Measurements from ENCODE around the gene CFDP1.

Gene CFDP1

DNA sequence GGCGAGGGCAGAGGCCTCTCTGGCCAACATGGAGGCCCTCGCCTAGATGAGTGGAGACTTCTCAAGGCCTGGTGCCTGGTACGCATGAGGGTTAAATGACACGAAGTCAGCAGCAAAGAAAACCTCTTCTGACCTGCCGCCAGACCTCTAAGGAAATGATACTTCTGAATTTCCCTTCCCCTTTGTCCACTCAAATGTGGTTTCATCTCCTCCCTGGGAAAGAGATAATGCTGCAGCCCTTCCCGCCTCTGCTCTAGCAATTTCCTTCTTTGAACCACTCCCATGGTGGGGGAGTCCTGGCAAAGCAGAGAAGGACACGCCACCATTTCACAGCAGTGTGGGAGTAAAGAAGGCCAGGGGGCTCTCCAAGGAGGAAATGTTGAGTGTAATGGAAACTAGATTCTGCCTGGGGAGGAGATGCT lies 116.2 kb downstream of the CFDP1 start:
- no peak for DNase-seq

DNA sequence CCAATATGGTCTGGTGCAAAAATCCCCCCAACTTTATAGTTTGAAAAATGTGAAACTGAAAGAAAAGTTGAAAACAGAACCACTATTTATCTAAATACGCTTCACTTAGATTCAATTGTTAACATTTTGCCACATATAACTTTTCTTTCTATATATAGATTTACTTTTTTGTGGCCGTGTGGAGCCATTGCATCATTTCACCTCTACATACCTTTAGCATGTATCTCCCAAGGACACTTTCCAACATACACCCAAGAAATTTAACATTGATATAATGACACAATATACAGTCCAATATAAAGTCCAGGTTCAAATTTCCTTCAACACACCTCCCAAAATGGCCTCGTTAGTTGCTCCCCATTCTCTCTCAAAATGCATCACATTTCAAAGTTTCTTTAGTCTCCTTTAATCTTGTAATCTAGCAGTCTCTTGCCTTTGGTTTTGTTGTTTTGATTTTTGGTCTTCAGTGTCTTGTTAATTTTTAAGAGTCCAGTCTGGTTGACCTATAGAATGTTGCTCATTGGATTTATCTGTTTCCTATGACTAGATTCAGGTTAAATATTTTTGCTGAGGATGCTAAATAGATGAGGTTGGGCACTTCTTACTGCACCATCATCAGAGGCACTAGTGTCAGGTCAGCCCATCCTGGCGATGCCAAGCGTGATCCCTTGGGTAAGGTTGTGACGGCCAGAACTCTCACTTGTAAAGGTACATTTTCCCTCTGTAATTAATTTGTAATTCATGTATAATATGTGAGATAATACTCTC lies 117.6 kb downstream of the CFDP1 start:
- DNase-seq = no peak

DNA sequence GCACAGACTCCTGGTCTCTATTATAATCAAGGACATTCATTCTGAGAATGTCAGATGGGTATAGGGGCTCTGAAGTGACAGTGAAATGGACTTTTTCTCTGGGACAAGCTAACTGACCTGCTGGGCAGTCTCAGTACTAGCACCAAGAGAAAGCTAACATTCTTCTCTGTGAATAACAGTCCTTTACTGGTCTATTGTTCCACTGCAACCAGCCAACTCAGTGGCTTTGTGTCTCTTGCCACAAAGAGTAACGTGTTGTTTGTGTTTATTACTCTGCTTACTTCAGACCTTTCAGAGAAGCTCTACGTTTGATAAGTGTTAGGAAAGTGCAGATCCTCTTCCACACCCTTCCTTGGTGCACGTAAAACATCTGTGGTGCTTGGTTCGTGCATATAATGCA lies 120.4 kb downstream of the CFDP1 start:
- no peak for DNase-seq

DNA sequence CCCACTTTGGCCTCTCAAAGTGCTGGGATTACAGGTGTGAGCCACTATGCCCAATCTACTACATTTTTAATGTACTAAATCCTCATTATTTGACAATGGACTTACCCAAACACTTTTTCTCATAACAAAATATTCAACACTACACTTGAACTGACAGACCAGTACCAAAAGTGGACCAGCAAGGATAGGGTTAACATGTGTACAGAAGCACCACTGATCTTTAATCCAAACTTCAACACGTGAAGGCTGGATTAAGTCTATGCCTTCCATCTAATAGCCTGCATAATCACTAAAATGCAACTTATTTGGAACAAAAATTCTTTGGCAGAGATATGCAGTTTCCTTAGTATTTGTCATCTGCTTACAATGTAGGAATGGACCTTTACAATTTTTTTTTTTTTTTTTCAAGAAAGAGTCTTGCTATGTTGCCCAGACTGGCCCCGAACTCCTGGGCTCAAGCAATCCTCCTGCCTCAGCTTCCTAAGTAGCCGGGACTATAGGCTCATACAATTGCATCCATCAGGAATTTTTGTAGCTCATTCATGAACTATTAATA lies 121.8 kb downstream of the CFDP1 start:
- DNase-seq = no peak

DNA sequence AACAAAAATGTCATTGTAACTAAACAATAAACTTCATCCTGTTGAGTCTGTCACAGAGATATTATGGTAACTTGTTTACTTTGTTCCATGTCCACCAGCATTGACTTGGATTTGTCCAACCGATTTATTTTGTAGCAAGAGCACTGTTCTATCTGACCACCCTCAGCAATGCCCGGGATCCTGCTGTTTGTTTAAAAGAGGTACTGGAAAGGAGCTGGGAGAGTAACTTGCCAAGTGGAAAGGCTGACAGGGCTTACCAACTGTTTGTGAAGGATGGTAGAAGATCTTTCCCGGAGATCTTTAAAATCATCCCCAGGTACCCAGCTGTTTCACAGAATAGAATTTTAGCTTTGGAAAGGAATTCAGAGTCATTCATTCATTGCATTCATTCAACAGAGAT lies 122.8 kb downstream of the CFDP1 start:
- DNase-seq = no peak

DNA sequence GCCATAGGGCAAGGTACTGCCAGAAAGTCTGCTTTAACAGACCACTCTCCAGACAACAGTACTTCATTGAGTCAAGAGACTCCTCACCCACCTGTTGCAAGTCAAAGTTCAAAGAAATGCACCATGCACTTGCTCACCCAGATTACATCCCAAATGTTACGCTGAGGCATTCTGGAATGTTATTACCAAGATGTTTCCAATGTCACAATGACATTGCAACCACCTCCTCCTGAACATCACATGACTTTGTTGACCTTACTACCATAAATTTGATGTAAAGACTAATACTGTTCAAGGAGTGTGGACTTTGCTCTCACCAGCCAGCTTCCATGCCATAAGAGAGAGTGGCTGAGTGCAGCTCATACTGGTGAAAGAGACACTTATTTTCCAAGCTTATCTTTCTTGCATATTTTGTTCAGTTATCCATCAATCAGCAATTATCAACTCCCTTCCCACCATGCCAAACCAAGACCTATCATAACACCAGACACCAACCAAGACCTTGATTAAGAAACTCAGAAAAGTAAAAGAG lies 123.3 kb downstream of the CFDP1 start:
- DNase-seq = no peak

DNA sequence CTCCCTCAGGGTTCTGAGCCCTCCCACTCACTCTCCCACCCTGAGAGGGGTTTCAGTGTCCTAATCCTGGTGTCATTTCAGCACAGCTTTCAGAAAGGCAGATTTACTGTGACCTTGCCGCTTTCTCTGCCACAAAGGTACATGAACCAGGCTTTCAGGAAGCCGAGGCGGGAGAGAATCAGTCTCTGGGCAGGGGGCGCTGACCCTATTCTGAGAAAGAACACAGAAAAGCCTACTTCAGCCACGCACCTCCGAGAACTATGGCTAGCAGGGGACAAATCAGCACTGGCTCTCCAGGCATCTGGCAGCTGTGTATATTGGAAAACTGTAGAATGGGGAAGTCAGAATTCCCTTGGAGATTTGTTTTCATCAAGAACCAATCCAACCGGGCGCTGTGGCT lies 124.1 kb downstream of the CFDP1 start:
- DNase-seq = no peak

DNA sequence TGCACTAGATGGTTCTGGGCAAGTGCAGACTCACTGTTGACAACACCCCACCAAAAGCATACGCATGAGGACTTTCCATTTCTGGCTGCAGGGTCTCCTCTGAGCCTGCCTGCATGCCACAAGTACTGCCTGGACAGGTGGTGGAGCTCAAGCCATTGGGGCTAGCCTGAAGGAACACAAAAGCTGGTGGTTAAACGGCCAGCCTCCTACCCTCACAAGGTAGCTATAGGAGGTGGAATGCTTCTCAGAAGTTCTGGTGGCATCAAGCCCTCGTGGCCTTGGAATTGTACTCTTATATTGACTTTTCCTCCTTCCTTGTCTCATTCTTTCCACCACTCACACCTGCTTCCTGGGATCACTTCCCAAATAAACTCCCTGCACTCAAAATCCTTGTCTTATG lies 125.3 kb downstream of the CFDP1 start:
- DNase-seq = no peak

DNA sequence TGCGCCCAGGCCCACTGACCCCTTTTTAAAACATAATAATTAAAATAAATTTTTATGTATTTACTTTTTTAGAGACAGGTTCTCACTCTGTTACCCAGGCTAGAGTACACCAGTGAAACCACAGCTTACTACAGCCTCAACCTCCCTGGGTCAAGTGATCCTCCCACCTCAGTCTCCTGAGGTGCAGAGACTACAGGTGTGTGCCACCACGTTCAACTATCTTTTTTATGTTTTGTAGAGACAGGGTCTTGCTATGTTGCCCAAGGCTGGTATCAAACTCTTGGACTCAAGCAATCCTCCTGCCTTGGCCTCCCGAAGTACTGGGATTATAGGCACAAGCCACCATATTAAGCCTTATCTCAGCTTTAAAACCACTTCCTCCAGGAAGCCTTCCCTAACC lies 125.8 kb downstream of the CFDP1 start:
- DNase-seq = no peak

DNA sequence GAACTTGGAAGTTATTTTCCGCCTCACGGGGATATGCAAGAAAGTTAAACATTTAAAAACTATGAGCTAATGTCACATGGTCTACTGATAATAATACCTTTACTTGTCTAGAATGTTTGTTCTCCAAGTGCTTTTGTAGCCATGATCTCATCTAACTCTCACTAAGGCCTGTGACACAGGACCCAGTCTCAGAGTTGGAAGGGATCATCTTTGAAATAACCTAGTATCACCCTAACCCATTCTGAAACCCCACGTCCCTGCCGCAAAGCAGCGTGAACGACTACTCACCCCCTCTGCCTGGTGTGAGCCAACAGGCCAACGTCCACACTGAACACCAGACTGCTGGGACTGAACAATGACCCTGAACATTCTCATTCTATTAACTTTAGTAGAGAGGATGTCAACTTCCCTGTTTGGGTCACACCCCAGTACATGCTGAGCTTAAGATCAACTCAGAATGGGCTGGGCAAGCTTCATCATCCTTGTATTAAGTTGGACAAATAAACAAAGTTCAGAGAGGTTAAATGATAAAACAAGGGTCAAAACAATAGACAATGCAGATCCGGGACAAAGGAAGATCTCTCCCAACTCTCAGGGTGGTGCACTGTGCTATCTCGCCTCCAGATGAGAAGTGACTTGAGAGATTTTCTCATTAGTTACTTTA lies 127.1 kb downstream of the CFDP1 start:
- DNase-seq = no peak

DNA sequence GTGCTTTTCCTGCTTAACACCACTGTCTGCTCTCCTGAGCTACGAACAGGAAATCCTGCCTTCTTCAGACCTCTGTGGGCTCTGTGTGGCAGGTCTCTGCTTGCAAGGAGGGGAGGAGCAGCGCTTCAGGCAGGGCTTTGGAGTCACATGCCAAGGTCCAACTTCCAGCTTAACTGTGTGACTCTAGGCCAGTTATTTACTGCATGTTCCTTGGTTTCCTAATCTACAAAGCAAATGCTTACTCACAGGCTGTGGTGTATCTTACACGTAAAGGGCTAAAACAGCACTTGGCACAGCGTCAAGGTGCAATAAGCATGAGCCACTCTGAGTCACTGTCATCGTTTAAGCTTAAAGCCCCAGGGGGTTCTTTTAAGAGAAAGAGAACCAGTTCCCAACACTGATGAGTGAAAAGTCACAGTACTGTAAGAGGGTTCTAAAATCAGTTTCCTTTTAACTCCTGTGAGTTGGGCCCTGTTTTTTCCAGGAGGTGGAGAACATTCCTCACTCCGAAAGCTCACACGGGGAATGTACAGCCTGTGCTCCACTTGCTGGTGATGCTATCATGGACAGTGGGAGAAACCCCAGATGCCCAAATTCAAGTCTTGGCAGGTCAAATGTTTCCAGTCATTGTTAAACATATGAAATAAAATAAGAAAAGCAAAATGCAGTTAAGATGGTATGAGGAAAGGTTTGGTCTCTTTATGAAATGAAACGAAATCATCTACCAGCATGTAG lies 127.8 kb downstream of the CFDP1 start:
- peak; percentile 27 for DNase-seq

DNA sequence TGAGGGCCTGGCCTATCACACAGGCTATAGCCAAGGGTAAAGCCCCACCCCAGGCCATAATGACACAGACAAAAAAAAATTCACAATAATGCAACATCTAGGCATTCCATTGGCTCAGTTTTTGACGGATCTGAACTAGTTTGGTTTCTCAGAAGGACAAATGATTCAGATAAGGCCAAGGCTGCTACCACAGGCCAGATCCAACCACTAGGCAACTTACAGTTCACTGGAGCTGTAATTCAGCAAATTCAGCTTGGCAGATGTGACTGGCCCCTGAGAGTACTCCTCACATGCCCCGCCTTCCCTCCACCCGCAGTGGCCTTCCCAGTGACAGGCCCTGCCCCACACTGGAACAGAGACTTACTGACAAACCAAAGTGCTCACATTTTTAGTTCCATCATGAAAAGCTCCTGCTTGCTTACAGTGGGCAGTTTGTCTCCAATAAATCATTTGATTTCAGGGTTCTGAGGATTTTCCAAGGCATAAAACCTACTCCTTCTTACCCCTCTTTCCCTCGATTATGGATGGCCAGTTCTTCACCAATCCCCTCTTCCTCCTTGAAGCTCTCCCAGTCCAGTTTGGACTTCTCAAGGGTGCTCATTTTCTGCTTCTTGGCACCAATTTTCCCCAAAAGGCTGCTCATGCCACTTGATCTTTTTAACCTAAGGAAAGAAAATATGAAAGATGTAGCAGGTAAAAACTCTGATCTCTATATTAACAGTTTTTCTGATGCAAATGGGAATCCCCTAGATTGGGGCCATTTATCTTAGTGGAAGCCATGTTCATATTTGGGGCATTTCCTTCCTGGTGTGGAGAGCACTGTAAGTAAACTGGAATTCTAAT lies 128.6 kb downstream of the CFDP1 start:
- DNase-seq = no peak

DNA sequence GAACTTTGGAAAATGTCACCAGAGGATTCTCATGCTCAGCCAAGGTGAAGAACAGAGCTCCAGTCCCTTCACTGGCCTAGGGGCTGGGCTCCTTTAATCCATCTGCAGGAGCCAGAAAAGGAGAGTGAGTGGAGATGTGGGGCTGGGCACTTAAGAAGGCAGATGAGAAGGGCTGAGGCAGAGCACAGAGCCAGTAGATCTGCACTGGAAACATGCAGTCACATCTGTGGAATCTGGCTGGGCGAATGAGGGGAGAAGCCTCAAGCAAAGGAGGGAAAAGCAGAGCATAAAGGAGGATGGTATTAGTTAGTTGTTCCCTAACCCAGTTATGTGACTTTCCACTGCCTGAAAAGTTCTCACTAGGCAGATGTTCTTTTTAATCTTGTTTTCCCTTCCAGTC lies 131.5 kb downstream of the CFDP1 start:
- DNase-seq = no peak

DNA sequence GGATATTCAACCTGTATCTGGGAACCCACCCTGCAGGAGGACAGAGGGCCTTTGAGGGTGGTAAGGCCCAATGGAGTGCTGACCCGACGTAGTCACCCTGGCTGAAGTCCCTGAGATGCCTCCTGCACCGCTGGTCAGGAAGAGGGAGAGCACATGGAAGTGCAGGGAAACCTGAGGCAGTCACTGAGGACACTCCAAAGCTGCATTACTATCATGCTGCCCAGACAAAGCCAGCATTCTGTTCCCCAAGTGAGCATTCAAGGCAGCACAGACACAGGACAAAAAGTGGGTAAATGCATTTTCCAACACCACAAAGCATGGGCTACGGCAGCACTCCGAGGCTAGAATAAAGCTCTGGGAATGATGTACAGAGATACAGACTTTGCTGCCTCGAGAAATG lies 135.0 kb downstream of the CFDP1 start:
- no peak for DNase-seq

DNA sequence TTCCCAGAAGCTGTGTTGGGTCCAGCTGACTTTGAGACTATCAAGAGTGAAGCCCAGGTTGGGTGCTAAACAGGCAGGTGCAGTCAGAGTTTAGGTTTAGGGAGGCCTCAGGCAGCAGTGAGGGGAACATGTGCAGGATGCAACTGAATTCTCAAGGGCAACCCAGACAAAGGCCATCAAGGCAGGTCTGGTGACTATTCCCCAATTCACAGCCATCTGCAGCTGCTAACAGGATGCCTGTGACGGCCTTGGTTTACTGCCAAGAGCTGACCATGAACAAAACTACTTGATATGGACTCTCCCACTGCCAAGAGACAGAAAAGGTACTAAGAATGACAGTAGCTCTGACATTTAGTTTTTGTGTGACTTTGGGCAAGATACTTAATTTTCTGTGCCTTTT lies 136.7 kb downstream of the CFDP1 start:
- no peak for DNase-seq

DNA sequence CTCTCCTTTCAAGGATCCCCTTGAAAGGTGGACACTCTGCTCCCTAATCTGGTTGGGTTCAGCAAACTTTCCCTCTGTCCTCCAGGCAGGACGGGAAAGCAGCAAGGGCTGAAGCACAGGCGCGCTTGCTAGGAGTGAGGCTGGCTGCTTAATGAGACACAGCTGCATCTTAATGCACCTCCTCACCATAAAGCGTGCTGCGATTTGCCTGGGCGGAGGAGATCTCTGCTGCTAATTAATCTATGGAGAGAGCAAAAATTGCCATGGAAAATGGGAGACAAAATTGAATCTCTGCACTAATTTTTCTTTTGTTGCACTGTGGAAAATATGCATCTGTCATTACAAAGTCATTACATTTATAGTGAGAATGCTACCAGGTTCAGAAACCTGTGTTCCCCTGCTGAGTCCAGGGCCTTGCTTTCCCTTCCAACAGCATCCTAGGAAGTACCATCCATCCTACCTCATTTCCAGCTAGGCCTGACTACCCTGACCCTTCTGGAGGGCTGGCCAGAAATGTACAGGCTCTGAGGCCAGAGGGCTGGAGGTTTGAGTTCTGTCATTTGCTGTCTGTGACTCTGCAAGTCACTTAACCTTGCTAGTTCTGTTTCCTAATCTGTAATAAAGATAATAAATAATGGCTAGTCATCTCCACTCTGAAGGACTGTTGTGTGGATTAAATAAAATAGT lies 138.4 kb downstream of the CFDP1 start:
- DNase-seq = no peak

DNA sequence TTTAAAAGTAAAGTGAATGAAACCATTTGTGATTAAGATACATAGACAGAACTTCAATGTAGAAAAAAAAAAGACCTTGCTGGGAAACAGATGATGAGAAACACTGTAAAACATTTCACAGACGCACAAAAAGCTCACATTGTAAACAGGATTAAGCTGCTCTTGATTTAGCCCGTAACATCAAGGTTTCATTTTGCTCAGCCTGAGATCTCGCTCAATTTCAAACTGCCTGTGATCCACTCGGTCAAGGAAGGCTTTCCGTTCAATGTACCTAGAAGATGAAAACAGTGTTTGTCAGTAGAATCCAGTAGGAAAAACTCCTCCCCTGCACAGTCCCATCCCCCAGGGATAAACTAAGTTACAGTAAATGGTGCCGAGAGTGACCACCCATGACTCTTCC lies 139.5 kb downstream of the CFDP1 start:
- DNase-seq = no peak

DNA sequence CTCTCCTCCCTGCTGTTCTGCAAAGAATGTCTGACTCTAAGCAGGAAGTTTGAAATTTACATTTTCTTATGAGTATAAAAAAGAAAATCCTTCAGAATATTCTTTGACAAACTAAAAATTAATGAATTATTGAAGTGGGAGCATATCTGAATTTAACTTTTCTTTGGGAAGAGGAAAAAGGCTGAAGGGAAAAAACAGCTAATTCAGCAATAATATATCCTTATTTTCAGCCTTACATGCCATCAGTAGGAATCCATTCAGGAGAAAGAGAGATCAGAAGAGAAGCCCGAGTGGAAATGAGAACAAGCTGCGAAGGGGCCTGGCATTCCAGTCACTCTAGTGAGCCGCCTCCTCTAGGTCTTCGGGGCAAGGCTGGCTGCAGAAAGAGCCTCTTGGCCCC lies 140.1 kb downstream of the CFDP1 start:
- DNase-seq = no peak

DNA sequence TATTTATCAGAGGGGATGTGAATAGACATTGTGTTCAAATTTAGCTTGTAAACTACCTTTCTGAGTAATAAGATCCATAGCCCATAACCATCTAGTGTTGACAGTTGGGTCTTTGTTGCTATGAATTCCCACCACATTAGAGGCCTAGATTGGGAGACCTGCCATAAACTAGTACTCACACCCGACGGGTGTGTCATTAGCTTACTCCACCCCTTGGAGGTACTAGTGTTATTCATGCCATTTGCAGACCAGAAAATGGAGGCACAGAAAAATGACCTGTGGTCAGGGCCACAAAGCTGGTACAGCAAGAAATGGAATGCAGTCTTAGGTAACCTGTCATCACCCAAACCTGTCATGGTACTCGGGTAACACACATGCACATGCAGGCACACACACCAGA lies 140.6 kb downstream of the CFDP1 start:
- no peak for DNase-seq

DNA sequence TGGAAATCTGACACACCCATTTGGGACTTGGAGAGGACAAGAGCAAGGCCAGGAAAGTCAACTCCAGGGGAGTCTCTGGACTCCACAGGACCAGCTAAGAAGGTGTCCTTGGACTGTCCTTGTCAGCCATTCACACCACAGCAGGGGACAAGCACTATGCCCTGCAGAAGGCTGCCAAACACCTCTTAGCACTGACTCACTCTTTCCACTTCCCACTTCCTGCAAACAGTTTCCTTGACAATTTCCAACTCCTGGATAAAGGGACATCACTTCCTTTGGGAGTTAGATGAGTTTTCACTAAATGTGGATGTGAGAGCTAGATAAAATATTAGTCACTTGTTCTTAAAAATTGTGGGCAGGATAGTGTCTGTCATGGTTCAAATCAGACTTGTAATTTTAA lies 144.1 kb downstream of the CFDP1 start:
- no peak for DNase-seq

DNA sequence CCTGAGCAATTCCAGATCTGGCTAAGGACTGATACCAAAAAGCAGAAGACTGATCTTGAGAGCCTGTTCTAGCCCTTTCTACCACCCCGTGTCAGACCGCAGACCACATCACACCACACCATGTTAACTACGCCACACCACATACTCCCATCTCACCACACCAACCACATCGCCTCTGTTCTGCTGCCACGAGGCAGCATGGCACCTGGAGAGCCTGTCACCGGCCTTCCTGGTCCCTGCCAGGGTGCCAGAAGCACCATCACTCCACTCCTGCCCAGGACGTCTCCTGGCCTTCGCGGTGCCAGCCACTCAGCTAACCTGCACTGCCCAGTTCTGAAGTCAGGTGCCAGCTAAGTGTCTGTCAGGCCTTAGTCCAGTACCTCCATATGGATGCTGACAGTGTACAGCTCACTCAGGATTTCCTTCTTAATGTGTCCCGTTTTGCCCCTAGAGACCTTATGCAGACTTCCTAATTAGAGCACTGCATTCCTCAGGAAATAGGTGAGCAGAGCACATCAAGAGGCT lies 144.6 kb downstream of the CFDP1 start:
- DNase-seq = peak; percentile 53

DNA sequence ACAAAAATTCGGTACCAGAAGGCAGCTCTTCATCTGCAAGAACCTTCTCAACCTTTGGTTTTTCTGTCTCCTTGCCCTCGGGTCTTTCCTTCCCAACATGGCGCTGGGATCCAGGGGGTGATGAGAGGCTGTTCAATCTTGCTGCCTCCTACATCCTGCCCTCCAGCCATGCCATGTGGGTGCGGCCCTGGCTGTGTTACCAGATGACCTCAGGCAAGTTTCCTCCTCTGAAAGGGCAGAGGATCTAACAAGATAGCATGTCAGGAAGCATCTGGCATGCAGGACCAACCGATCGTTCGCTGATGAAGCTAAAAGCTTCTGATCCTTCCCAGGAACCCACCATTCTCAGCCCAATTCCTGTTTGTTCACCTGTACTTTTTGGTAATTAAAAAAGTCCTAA lies 145.1 kb downstream of the CFDP1 start:
- DNase-seq = no peak

All from activated gamma-delta T cell treated with Interleukin-2 at 50 U/mL for 16 hours (primary cell).